Psoas muscle (tissue), 8 donors: ENCODE data around the gene DNAJB5. TPM values are rescaled to one million over a fixed set of nuclear protein-coding genes. Genes with fewer than 3 reads are reported as not detected.

ENCODE experiments used
- ATAC-seq, 4 donors: fragments of 200-7000 bp; cut with Tn5 transposase; one replicate each; pipeline ENCODE4 v1.9.1; 2020; ENCODE audit warnings: moderate library complexity in 3 of 4, mild to moderate bottlenecking in 2 of 4
- DNase-seq, 2 donors: peaks; one replicate each; pipeline ENCODE4 v3.0.0-alpha.2; 2020
- H3K27ac ChIP-seq: fragments of 200-600 bp; one replicate; pipeline ENCODE4 v1.8.0; 2022
- H3K27me3 ChIP-seq, 3 donors: fragments of 200-600 bp in 1 of 3; one replicate each; pipeline versions ENCODE4 v1.6.1 to v1.8.0; 2013 to 2022; ENCODE audit warnings: low read length in 2 of 3, mild to moderate bottlenecking in 2 of 3, moderate library complexity in 1 of 3; ENCODE audit not compliant: insufficient read depth in 3 of 3
- H3K36me3 ChIP-seq, 2 donors: fragments of 200-600 bp in 1 of 2; one replicate each; pipeline versions ENCODE4 v1.6.1 to v1.8.0; 2013 to 2022; ENCODE audit warnings: low read depth in 1 of 2, mild to moderate bottlenecking in 1 of 2, moderate library complexity in 1 of 2; ENCODE audit not compliant: insufficient read depth in 1 of 2
- H3K4me1 ChIP-seq: fragments of 200-600 bp; one replicate; pipeline ENCODE4 v1.8.0; 2022
- H3K4me3 ChIP-seq: fragments of 200-600 bp; one replicate; pipeline ENCODE4 v1.8.0; 2022; ENCODE audit warnings: mild to moderate bottlenecking
- H3K9me3 ChIP-seq: fragments of 200-600 bp; one replicate; pipeline ENCODE4 v1.8.0; 2022
- WGBS, 3 donors: extraction: QIAGEN DNeasy Blood & Tissue Kit; methylation state at CpG; one replicate each; pipeline versions ENCODE4 v1.1.6 to v1.1.7; 2013; 5-methylcytosine and 5-hydroxymethylcytosine counted together
- intact Hi-C, 2 donors: fragments of 100-400 bp; cut with DNase I; formaldehyde crosslinking; loops; one replicate each; pipeline versions ENCODE4 v1.11.0 to v1.14.2; 2022
- polyA plus RNA-seq, 3 donors: library from polyadenylated mRNA; stranded (reverse); fragments of 200-250 nt; gene quantifications; one replicate each; pipeline ENCODE4 v1.2.3, GENCODE V29; 2013
- total RNA-seq, 4 donors: library from RNA; stranded (reverse); fragmentation: NEBNext Ultra II Directional in 2 of 4; extraction: Animal tissue kit (Norgen Biotek cat#: 25700) in 2 of 4; gene quantifications; one replicate each; pipeline versions ENCODE4 v1.2.1 to v1.2.4, GENCODE V29; 2021 to 2023
- TF ChIP-seq, protein P1 (sequence below): fragments of 200-600 bp; IDR thresholded peaks from one replicate; pipeline ENCODE4 v1.8.0; 2022; ENCODE audit warnings: antibody characterized with exemption
- donor health status: healthy with polysubstance abuse.
- donor health status: DM: no; HTN: no; CAD: no; lungs with moderate emphysema.
- donor health status: Bipolar disorder and iron deficiency.
- donor health status: healthy.
- donor health status: DM: yes; HTN: yes; CAD: no.
- donor health status: DM: no; HTN: no; CAD: no.
- donor health status: DM: no; HTN: no; CAD: no.
- donor health status: DM: yes; HTN: yes; CAD: no.

The DNAJB5 gene
- total and polyA plus RNA-seq, 7 donors = 44.2 to 260 (median 145) TPM

DNA sequence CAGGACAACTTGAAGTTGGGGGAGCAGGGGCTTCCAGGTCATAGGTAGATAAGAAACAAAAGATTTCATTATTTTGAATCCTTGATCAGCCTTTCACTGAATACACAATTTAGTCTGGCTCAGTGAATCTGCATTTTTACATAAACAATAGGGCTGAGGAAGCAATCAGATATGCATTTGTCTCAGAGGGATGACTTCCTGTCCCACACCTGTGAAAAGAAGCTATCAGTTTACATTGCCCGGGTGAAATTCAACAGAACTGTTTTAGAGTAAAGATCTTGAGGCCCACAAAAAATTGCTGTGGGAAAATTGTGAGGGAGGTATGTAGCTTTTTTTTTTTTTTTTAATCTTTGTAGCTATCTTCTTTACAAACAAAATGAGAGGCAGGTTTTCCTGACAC is 38.3 kb downstream of the DNAJB5 start:
- Histone ChIP-seq H3K36me3 (peaks cover 1 to 61% of the 10 kb centered on the region in 2 donors), H3K27ac (peak overlapping the region; percentile 34), H3K9me3 (no peaks in the 10 kb centered on the region), H3K27me3 (no peaks in the 10 kb centered on the region), H3K4me1 (peaks cover 22% of the 10 kb centered on the region), H3K4me3 (no peak overlapping the region)
- DNase-seq = no peak
- WGBS, 3 donors = 5 to 15% (median 6%) methylated on average over 1 of the region's 1 CpG
- ATAC-seq = no peak
- intact Hi-C loops = no loop called here
- TF ChIP-seq, protein P1, sequence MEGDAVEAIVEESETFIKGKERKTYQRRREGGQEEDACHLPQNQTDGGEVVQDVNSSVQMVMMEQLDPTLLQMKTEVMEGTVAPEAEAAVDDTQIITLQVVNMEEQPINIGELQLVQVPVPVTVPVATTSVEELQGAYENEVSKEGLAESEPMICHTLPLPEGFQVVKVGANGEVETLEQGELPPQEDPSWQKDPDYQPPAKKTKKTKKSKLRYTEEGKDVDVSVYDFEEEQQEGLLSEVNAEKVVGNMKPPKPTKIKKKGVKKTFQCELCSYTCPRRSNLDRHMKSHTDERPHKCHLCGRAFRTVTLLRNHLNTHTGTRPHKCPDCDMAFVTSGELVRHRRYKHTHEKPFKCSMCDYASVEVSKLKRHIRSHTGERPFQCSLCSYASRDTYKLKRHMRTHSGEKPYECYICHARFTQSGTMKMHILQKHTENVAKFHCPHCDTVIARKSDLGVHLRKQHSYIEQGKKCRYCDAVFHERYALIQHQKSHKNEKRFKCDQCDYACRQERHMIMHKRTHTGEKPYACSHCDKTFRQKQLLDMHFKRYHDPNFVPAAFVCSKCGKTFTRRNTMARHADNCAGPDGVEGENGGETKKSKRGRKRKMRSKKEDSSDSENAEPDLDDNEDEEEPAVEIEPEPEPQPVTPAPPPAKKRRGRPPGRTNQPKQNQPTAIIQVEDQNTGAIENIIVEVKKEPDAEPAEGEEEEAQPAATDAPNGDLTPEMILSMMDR = no peak

DNA sequence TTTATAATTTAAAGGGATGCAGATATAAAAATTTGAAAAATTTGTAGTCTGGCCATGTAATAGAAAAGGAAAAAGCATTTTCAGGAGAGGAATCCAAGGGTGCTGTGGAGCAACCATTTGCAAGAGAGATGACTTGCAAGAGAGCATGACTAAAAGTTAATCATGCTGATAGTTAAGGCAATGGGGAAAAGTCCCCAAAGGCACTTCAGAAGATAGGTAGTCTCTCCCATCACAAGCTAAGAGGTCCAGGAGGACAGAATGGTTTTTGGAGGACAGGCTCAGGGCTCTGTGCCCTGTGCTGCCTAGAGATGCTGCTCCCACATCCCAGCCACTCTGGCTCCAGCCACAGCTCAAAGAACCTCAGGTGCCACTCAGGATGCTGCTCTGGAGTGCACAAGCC is 38.8 kb downstream of the DNAJB5 start:
- ATAC-seq = peak in 2 of 4 donors; percentile 4 to 13
- TF ChIP-seq, protein P1 = no peak

DNA sequence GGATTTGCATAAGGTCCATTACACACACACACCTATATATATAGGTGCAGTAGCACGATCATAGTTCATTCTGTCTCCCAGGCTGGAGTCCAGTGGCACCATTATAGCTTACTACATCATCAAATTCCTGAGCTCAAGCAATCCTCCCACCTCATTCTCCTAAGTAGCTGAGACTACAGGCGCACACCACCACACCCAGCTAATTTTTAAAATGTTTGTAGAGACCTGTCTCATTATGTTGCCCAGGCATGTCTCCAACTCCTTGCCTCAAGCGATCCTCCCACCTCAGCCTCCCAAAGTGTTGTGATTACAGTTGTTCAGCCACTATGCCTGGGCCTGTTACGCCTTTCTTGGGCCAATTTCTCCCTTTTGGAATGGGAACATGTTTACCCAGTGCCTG is 39.7 kb downstream of the DNAJB5 start:
- Histone ChIP-seq H3K4me1 (peaks cover 22% of the 10 kb centered on the region), H3K27ac (peak overlapping the region; percentile 42), H3K27me3 (no peaks in the 10 kb centered on the region), H3K36me3 (peaks cover 4 to 63% of the 10 kb centered on the region in 2 donors), H3K4me3 (no peak overlapping the region), H3K9me3 (no peaks in the 10 kb centered on the region)
- TF ChIP-seq, protein P1 = no peak
- 61 to 88% (median 69%) methylated on average over 4 of the region's 4 CpGs for WGBS, 3 donors
- DNase-seq (no peak), ATAC-seq (peak in 2 of 4 donors; percentile 35 to 36)
- intact Hi-C loops = no loop called here

More for the DNA sequence above, 38.8 kb downstream of the DNAJB5 start:
- Histone ChIP-seq H3K27ac (no peak overlapping the region), H3K4me3 (no peak overlapping the region), H3K36me3 (peaks cover 4 to 63% of the 10 kb centered on the region in 2 donors), H3K9me3 (no peaks in the 10 kb centered on the region), H3K4me1 (peaks cover 22% of the 10 kb centered on the region), H3K27me3 (no peaks in the 10 kb centered on the region)
- DNase-seq = no peak
- intact Hi-C loops = no loop called here

DNA sequence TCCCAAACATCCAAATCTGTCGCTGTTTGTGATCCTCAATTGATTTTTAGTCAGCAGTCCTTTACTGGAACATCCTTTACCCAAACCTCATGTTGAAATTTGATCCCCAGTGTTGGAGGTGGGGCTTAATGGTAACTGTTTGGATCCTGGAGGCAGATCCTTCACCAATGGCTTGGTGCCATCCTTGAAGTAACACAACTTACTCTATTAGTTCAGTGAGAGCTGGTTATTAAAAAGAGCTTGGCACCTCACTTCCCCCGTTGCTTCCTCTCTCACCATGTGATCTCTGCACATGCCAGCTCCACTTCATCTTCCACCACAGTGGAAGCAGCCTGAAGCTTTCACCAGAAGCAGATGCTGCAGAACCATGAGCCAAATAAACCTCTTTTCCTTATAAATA is 40.3 kb downstream of the DNAJB5 start:
- peaks cover 22% of the 10 kb centered on the region for H3K4me1 ChIP-seq
- intact Hi-C loops = no loop called here
- WGBS, 3 donors = 53 to 75% (median 65%) methylated on average over 2 of the region's 2 CpGs
- H3K27me3 ChIP-seq = no peaks in the 10 kb centered on the region
- ATAC-seq = peak in 3 of 4 donors; percentile 12 to 23 (median 18)
- H3K36me3 ChIP-seq = peaks cover 4 to 61% of the 10 kb centered on the region in 2 donors
- DNase-seq = no peak
- peak overlapping the region; percentile 42 for H3K27ac ChIP-seq
- TF ChIP-seq, protein P1 = no peak
- no peak overlapping the region for H3K4me3 ChIP-seq
- H3K9me3 ChIP-seq = no peaks in the 10 kb centered on the region

DNA sequence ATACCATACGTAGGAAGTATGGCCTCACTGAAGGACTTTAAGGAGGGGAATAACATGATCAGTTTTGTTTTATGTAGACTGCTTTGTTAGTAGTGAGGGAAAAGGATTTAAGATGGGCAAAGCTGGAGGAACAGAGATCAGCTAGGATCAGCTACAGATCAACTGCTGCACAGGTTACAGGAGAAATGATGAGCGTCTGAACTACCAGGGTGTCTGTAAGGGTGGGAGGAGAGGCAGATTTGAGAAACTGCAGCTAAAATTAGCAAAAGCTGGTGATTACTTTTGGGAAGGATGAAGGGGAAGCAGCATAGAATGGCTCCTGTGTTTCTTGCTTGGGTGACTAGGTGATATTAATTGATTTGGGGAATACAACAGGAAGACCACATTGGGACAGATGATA is 43.6 kb downstream of the DNAJB5 start:
- 91 to 99% (median 92%) methylated on average over 2 of the region's 2 CpGs for WGBS, 3 donors
- intact Hi-C loops = no loop called here
- TF ChIP-seq, protein P1 = no peak

More for the DNA sequence above, 43.6 kb downstream of the DNAJB5 start:
- Histone ChIP-seq H3K27ac (no peak overlapping the region), H3K36me3 (peaks cover 4 to 86% of the 10 kb centered on the region in 2 donors), H3K9me3 (no peaks in the 10 kb centered on the region), H3K4me3 (no peak overlapping the region), H3K4me1 (peaks cover 9% of the 10 kb centered on the region), H3K27me3 (no peaks in the 10 kb centered on the region)
- DNase-seq = no peak
- no peak for ATAC-seq
